ENCODE results near the gene SSR1. TPM values are rescaled to one million over a fixed set of nuclear protein-coding genes. Genes with fewer than 3 reads are reported as not detected.

SSR1 gene
- total RNA-seq, 1 donor from 2014 or later = 289 TPM

DNA sequence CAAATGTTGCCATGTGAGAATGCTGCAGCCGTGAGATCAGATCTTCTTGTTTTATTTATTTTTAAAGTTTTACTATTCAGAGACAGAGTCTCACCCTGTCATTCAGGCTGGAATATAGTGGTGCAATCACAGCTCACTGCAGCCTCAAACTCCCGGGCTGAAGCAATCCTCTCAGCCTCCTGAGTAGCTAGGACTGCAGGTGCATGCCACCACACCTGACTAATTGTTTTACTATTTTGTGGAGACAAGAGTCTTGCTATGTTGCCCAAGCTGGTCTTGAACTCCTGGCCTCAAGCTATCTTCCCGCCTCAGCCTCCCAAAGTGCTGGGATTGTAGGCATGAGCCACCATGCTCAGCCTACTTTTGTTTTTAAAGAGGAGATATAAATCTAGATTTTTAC lies 22.5 kb upstream of the SSR1 start:
- H3K36me3 Mint-ChIP-seq (ENCODE audit: low read depth, unreplicated experiment) = no peaks in the 10 kb centered on the region
- H3K27ac Mint-ChIP-seq (ENCODE audit: unreplicated experiment) = no peak overlapping the region
- H3K4me1 ChIP-seq (ENCODE audit: insufficient read depth, low read length) = no peaks in the 10 kb centered on the region
- no peaks in the 10 kb centered on the region for H3K9me3 Mint-ChIP-seq (ENCODE audit: unreplicated experiment)
- H2AFZ ChIP-seq (ENCODE audit: low read depth, low read length) = no peak overlapping the region
- H3K9ac ChIP-seq (ENCODE audit: low read length) = no peak overlapping the region
- DNase-seq (ENCODE audit: low read depth) (no peak), FAIRE-seq (no peak)
- H3K27me3 Mint-ChIP-seq (ENCODE audit: low read depth, unreplicated experiment) = peaks cover 2% of the 10 kb centered on the region
- H3K4me2 ChIP-seq (ENCODE audit: low read length) = no peak overlapping the region
- no peaks in the 10 kb centered on the region for H3K9me3 ChIP-seq (ENCODE audit: insufficient read depth, low read depth, low read length)
- no peaks in the 10 kb centered on the region for H3K36me3 ChIP-seq (ENCODE audit: insufficient read depth, low read length)
- H3K79me2 ChIP-seq (ENCODE audit: insufficient read depth, low read length) = no peaks in the 10 kb centered on the region
- no peaks in the 10 kb centered on the region for H4K20me1 ChIP-seq (ENCODE audit: insufficient read depth, low read length)
- peaks cover 3% of the 10 kb centered on the region for H3K4me1 Mint-ChIP-seq (ENCODE audit: low read depth, unreplicated experiment)
- no peak overlapping the region for H3K27ac ChIP-seq (ENCODE audit: low read depth, low read length)
- no peak overlapping the region for H3K4me3 Mint-ChIP-seq (ENCODE audit: unreplicated experiment)
- H3K27me3 ChIP-seq (ENCODE audit: insufficient read depth, low read length) = no peaks in the 10 kb centered on the region
- no peak overlapping the region for H3K4me3 ChIP-seq (ENCODE audit: insufficient read depth, low read depth, low read length)
- TF ChIP-seq EZH2 (IDR thresholded peaks at IDR 0.05; ENCODE audit: insufficient read depth, low read length) = no peak
- TF ChIP-seq, protein P1, sequence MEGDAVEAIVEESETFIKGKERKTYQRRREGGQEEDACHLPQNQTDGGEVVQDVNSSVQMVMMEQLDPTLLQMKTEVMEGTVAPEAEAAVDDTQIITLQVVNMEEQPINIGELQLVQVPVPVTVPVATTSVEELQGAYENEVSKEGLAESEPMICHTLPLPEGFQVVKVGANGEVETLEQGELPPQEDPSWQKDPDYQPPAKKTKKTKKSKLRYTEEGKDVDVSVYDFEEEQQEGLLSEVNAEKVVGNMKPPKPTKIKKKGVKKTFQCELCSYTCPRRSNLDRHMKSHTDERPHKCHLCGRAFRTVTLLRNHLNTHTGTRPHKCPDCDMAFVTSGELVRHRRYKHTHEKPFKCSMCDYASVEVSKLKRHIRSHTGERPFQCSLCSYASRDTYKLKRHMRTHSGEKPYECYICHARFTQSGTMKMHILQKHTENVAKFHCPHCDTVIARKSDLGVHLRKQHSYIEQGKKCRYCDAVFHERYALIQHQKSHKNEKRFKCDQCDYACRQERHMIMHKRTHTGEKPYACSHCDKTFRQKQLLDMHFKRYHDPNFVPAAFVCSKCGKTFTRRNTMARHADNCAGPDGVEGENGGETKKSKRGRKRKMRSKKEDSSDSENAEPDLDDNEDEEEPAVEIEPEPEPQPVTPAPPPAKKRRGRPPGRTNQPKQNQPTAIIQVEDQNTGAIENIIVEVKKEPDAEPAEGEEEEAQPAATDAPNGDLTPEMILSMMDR (IDR thresholded peaks at IDR 0.05; ENCODE audit: insufficient read depth, low read depth, low read length) = no peak

- H3K36me3 Mint-ChIP-seq (ENCODE audit: low read depth, unreplicated experiment) = no peaks in the 10 kb centered on the region
- Histone ChIP-seq H3K79me2 (ENCODE audit: insufficient read depth, low read length) (no peaks in the 10 kb centered on the region), H2AFZ (ENCODE audit: low read depth, low read length) (no peak overlapping the region), H3K9me3 (ENCODE audit: insufficient read depth, low read depth, low read length) (no peaks in the 10 kb centered on the region), H3K27ac (ENCODE audit: low read depth, low read length) (no peak overlapping the region), H3K9ac (ENCODE audit: low read length) (no peak overlapping the region), H3K36me3 (ENCODE audit: insufficient read depth, low read length) (no peaks in the 10 kb centered on the region), H3K4me3 (ENCODE audit: insufficient read depth, low read depth, low read length) (no peak overlapping the region), H4K20me1 (ENCODE audit: insufficient read depth, low read length) (no peaks in the 10 kb centered on the region), H3K4me2 (ENCODE audit: low read length) (no peak overlapping the region), H3K4me1 (ENCODE audit: insufficient read depth, low read length) (no peaks in the 10 kb centered on the region), H3K27me3 (ENCODE audit: insufficient read depth, low read length) (no peaks in the 10 kb centered on the region)
- no peak overlapping the region for H3K27ac Mint-ChIP-seq (ENCODE audit: unreplicated experiment)
- no peak for DNase-seq (ENCODE audit: low read depth)
- H3K27me3 Mint-ChIP-seq (ENCODE audit: low read depth, unreplicated experiment) = peaks cover 2% of the 10 kb centered on the region
- H3K4me3 Mint-ChIP-seq (ENCODE audit: unreplicated experiment) = no peak overlapping the region
- no peak for FAIRE-seq
- H3K9me3 Mint-ChIP-seq (ENCODE audit: unreplicated experiment) = no peaks in the 10 kb centered on the region
- peaks cover 3% of the 10 kb centered on the region for H3K4me1 Mint-ChIP-seq (ENCODE audit: low read depth, unreplicated experiment)
- no peak for TF ChIP-seq EZH2 (IDR thresholded peaks at IDR 0.05; ENCODE audit: insufficient read depth, low read length)
- TF ChIP-seq, protein P1 (IDR thresholded peaks at IDR 0.05; ENCODE audit: insufficient read depth, low read depth, low read length) = no peak
These were observed 21.7 kb upstream of the SSR1 start for GRCh38 chr6:7334685-7335084.

GRCh38 chr6:7332090-7332745 lies 19.2 kb upstream of the SSR1 start:
- Histone ChIP-seq H3K9ac (ENCODE audit: low read length) (no peak overlapping the region), H3K4me2 (ENCODE audit: low read length) (no peak overlapping the region), H3K36me3 (ENCODE audit: insufficient read depth, low read length) (no peaks in the 10 kb centered on the region), H3K9me3 (ENCODE audit: insufficient read depth, low read depth, low read length) (no peaks in the 10 kb centered on the region), H3K79me2 (ENCODE audit: insufficient read depth, low read length) (no peaks in the 10 kb centered on the region), H3K4me1 (ENCODE audit: insufficient read depth, low read length) (no peaks in the 10 kb centered on the region), H3K4me3 (ENCODE audit: insufficient read depth, low read depth, low read length) (no peak overlapping the region), H4K20me1 (ENCODE audit: insufficient read depth, low read length) (no peaks in the 10 kb centered on the region), H3K27me3 (ENCODE audit: insufficient read depth, low read length) (no peaks in the 10 kb centered on the region), H2AFZ (ENCODE audit: low read depth, low read length) (no peak overlapping the region), H3K27ac (ENCODE audit: low read depth, low read length) (no peak overlapping the region)
- Mint-ChIP-seq H3K36me3 (ENCODE audit: low read depth, unreplicated experiment) (no peaks in the 10 kb centered on the region), H3K4me1 (ENCODE audit: low read depth, unreplicated experiment) (peaks cover 3% of the 10 kb centered on the region), H3K27ac (ENCODE audit: unreplicated experiment) (no peak overlapping the region), H3K27me3 (ENCODE audit: low read depth, unreplicated experiment) (peaks cover 4% of the 10 kb centered on the region), H3K4me3 (ENCODE audit: unreplicated experiment) (no peak overlapping the region), H3K9me3 (ENCODE audit: unreplicated experiment) (peaks cover 3% of the 10 kb centered on the region)
- TF ChIP-seq EZH2 (IDR thresholded peaks at IDR 0.05; ENCODE audit: insufficient read depth, low read length) = no peak
- TF ChIP-seq, protein P1 (IDR thresholded peaks at IDR 0.05; ENCODE audit: insufficient read depth, low read depth, low read length) = no peak
- FAIRE-seq = no peak
- no peak for DNase-seq (ENCODE audit: low read depth)

Measured in astrocyte (in vitro differentiated cells and primary cell).